Right lobe of liver (tissue), 4 donors: ENCODE data around the gene DOCK7.

Experiments
- POLR2A ChIP-seq: fragments of 450-650 bp; IDR thresholded peaks from one replicate; pipeline ENCODE4 v1.6.1; 2017; ENCODE audit warnings: antibody characterized with exemption, mild to moderate bottlenecking
- TF ChIP-seq, protein P1 (sequence below), 4 donors: fragments of 200-600 bp in 3 of 4; fragments of 450-650 bp in 1 of 4; IDR thresholded peaks; one replicate each; pipeline versions ENCODE4 v1.5.1 to v1.8.0; 2016 to 2022; ENCODE audit warnings: antibody characterized with exemption in 4 of 4, mild to moderate bottlenecking in 2 of 4
- donor health status: DM: no; HTN: no; CAD: no.
- donor health status: DM: no; HTN: no; CAD: no.
- donor health status: DM: no; HTN: yes; CAD: no.

DNA sequence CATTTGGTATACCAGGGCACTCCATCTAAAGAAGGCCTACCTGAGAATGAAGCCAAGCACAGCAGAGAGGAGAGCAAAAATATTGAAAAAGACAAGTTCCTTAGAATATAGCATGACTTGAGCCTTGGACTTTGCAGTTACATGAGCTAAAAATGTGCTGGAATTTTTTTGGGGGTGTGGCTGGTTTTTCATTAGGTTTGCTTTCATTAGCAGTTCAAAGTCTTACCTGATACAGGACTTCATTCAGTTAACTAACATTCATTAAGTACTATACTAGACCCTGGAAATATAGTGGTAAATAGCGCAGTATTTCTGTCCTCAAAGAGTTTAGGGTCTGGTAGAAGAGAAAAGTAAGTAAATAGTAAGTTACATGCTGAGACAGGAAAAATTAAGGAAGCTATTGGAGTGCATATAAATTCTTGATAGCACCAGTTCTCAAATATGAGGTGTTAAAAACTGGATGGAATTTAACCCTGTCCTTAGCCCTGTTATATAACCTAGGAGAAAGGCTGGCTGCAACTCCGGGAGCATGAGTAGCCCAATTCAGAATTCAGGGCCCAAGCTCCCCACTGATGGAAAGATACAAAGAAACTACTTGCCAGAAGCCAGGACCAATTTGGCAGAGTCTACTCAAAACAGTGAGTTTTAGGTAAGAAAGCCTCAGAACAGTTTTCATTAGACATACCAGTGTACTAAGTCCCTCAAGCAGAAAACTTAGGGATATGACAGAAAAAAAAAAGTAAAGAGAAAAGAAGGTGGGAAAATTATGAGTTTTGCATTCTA is 3.1 kb upstream of the DOCK7 start:
- TF ChIP-seq POLR2A = no peak
- TF ChIP-seq, protein P1, sequence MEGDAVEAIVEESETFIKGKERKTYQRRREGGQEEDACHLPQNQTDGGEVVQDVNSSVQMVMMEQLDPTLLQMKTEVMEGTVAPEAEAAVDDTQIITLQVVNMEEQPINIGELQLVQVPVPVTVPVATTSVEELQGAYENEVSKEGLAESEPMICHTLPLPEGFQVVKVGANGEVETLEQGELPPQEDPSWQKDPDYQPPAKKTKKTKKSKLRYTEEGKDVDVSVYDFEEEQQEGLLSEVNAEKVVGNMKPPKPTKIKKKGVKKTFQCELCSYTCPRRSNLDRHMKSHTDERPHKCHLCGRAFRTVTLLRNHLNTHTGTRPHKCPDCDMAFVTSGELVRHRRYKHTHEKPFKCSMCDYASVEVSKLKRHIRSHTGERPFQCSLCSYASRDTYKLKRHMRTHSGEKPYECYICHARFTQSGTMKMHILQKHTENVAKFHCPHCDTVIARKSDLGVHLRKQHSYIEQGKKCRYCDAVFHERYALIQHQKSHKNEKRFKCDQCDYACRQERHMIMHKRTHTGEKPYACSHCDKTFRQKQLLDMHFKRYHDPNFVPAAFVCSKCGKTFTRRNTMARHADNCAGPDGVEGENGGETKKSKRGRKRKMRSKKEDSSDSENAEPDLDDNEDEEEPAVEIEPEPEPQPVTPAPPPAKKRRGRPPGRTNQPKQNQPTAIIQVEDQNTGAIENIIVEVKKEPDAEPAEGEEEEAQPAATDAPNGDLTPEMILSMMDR (IDR thresholded peaks at IDR 0.05) = no peak
